ENCODE results near the gene ARRDC2. TPM values are rescaled to one million over a fixed set of nuclear protein-coding genes. Genes with fewer than 3 reads are reported as not detected.

ARRDC2 gene
- total and polyA plus RNA-seq, 2 of the 13 experiments (the other 11 are each of a cell fraction or from before 2014, with no cell fraction given) = 2.1 to 3.4 TPM

GRCh38 chr19:18021121-18021755 is 13.3 kb downstream of the ARRDC2 start (continued):
- TF ChIP-seq ZNF687 (CRISPR knock-in tag; IDR thresholded peaks at IDR 0.05) (no peak; the same call in 1 of the 2 replicates), SIN3A (IDR thresholded peaks at IDR 0.05; ENCODE audit: borderline replicate concordance, low read depth, low read length) (peak; percentile 29; the same call in 1 of the 2 replicates), EED (CRISPR knock-in tag; IDR thresholded peaks at IDR 0.05) (no peak), GLI4 (CRISPR knock-in tag; IDR thresholded peaks at IDR 0.05; ENCODE audit: borderline replicate concordance) (no peak), RARG (CRISPR knock-in tag; IDR thresholded peaks at IDR 0.05; ENCODE audit: low read depth) (no peak), ARNT2 (CRISPR knock-in tag; IDR thresholded peaks at IDR 0.05; ENCODE audit: low read depth) (no peak), MAX (IDR thresholded peaks at IDR 0.05) (0 out of 2 replicates have a peak, but pooled peaks have one; percentile 28), TFE3 (CRISPR knock-in tag; IDR thresholded peaks at IDR 0.05) (no peak), TFAP4 (IDR thresholded peaks at IDR 0.05; ENCODE audit: borderline replicate concordance, low read depth) (0 out of 2 replicates have a peak, but pooled peaks have one; percentile 17), ZNF263 (CRISPR knock-in tag; IDR thresholded peaks at IDR 0.05) (peak; percentile 40; the same call in 1 of the 2 replicates), ZFP90 (CRISPR knock-in tag; IDR thresholded peaks at IDR 0.05; ENCODE audit: borderline replicate concordance) (no peak), RARA (CRISPR knock-in tag; IDR thresholded peaks at IDR 0.05) (peak; percentile 47)
